Peyer's patch (tissue), 4 donors: ENCODE data around the gene KCNQ2.

Source experiments
- POLR2A ChIP-seq, 2 donors: fragments of 450-650 bp; IDR thresholded peaks; one replicate each; pipeline ENCODE4 v1.5.1; 2017; ENCODE audit warnings: antibody characterized with exemption in 2 of 2, mild to moderate bottlenecking in 2 of 2, moderate library complexity in 2 of 2
- TF ChIP-seq, protein P1 (sequence below), 6 experiments: fragments of 450-650 bp in 4 of 6; fragments of 200-600 bp in 2 of 6; sonication (generic) in 1 of 6; IDR thresholded peaks; one replicate each; pipeline ENCODE4 v1.5.1; 2017 to 2019; ENCODE audit warnings: antibody characterized with exemption in 6 of 6, mild to moderate bottlenecking in 3 of 6, moderate library complexity in 1 of 6

- TF ChIP-seq, protein P1, sequence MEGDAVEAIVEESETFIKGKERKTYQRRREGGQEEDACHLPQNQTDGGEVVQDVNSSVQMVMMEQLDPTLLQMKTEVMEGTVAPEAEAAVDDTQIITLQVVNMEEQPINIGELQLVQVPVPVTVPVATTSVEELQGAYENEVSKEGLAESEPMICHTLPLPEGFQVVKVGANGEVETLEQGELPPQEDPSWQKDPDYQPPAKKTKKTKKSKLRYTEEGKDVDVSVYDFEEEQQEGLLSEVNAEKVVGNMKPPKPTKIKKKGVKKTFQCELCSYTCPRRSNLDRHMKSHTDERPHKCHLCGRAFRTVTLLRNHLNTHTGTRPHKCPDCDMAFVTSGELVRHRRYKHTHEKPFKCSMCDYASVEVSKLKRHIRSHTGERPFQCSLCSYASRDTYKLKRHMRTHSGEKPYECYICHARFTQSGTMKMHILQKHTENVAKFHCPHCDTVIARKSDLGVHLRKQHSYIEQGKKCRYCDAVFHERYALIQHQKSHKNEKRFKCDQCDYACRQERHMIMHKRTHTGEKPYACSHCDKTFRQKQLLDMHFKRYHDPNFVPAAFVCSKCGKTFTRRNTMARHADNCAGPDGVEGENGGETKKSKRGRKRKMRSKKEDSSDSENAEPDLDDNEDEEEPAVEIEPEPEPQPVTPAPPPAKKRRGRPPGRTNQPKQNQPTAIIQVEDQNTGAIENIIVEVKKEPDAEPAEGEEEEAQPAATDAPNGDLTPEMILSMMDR (IDR thresholded peaks at IDR 0.05), result no peak
- TF ChIP-seq POLR2A (IDR thresholded peaks at IDR 0.05), result no peak
These were observed 2.7 kb downstream of the KCNQ2 start for GRCh38 chr20:63469713-63470101.
